Adipose tissue (tissue), 3 donors: ENCODE measurements around the gene NKX1-2. TPM values are rescaled to one million over a fixed set of nuclear protein-coding genes. Genes with fewer than 3 reads are reported as not detected.

Experiments
- polyA plus RNA-seq, 3 donors: library from polyadenylated mRNA; stranded (reverse); fragments of 200-250 nt; gene quantifications; one replicate each; pipeline ENCODE4 v1.2.3, GENCODE V29; 2013
- donor health status: healthy with polysubstance abuse.
- donor health status: Bipolar disorder and iron deficiency.
- donor health status: healthy.

Gene NKX1-2
- polyA plus RNA-seq, 3 donors, result not detected

Other genes starting within 250 kb of the NKX1-2 start
- gene OAT, start 31.1 kb downstream of the NKX1-2 start, polyA plus RNA-seq, result 10 to 100 TPM; 19.9 to 89.0 (median 46.4) TPM
- 10 to 100 TPM in 2 of 3 donors, 1 to 10 TPM in 1; 5.5 to 21.6 (median 14.3) TPM for gene LHPP, start 11.8 kb upstream of the NKX1-2 start, polyA plus RNA-seq